Measurements from ENCODE around the gene ZNF691. TPM values are rescaled to one million over a fixed set of nuclear protein-coding genes. Genes with fewer than 3 reads are reported as not detected.

Gene ZNF691
- total RNA-seq, 3 donors from 2014 or later (not counting 1 experiment from before 2014, with no cell fraction given): 2.8 to 5.7 (median 5.2) TPM

GRCh38 chr1:42845866-42846256, 552 bp upstream of the ZNF691 start:
- TF ChIP-seq CTCF (IDR thresholded peaks at IDR 0.05): no peak
- 3% methylated on average over 8 of the region's 10 CpGs for WGBS (ENCODE audit: insufficient coverage)

GRCh38 chr1:42847111-42847595, 740 bp downstream of the ZNF691 start:
- Histone ChIP-seq H3K27ac (ENCODE audit: low read length) (no peak overlapping the region), H3K27me3 (ENCODE audit: control insufficient read depth, insufficient read depth, low read length) (no peaks in the 10 kb centered on the region), H3K9me3 (ENCODE audit: control insufficient read depth, insufficient read depth, low read length) (no peaks in the 10 kb centered on the region), H3K4me3 (ENCODE audit: low read length) (peak overlapping the region; percentile 72), H3K4me1 (ENCODE audit: control insufficient read depth, insufficient read depth, low read length) (peaks cover 14% of the 10 kb centered on the region), H3K36me3 (ENCODE audit: control insufficient read depth, insufficient read depth, low read length) (peaks cover 16% of the 10 kb centered on the region)
- TF ChIP-seq CTCF (IDR thresholded peaks at IDR 0.05): no peak
- Mint-ChIP-seq H3K9me3 (no peaks in the 10 kb centered on the region), H3K27me3 (ENCODE audit: low read depth in 2 of 2) (no peaks in the 10 kb centered on the region), H3K27ac (peak overlapping the region; percentile 52 to 91), H3K4me1 (peaks cover 17 to 32% of the 10 kb centered on the region in 2 donors), H3K4me3 (peak overlapping the region; percentile 92), H3K36me3 (no peaks in the 10 kb centered on the region)
- no peak for ATAC-seq
- intact Hi-C loops (cut with micrococcal nuclease): no loop called here
- DNase-seq: peak in 1 of 2 donors; percentile 25
- 11% methylated on average over 6 of the region's 6 CpGs for WGBS (ENCODE audit: insufficient coverage)

More at GRCh38 chr1:42845866-42846256, 552 bp upstream of the ZNF691 start:
- Mint-ChIP-seq H3K9me3 (no peaks in the 10 kb centered on the region), H3K36me3 (no peaks in the 10 kb centered on the region), H3K4me1 (peaks cover 17 to 32% of the 10 kb centered on the region in 2 donors), H3K4me3 (peak overlapping the region; percentile 92), H3K27me3 (ENCODE audit: low read depth in 2 of 2) (no peaks in the 10 kb centered on the region), H3K27ac (peak overlapping the region; percentile 52 to 91)
- peak in 1 of 3 donors; percentile 14 for ATAC-seq
- intact Hi-C loops (cut with micrococcal nuclease): loop anchor here (1.0 kb wide), 2 partner anchors 29 to 79 kb away; partner anchors contain the start of genes C1orf50, ERMAP, P3H1 and SVBP
- Histone ChIP-seq H3K36me3 (ENCODE audit: control insufficient read depth, insufficient read depth, low read length) (peaks cover 7% of the 10 kb centered on the region), H3K27me3 (ENCODE audit: control insufficient read depth, insufficient read depth, low read length) (no peaks in the 10 kb centered on the region), H3K27ac (ENCODE audit: low read length) (no peak overlapping the region), H3K4me3 (ENCODE audit: low read length) (peak overlapping the region; percentile 72), H3K9me3 (ENCODE audit: control insufficient read depth, insufficient read depth, low read length) (no peaks in the 10 kb centered on the region), H3K4me1 (ENCODE audit: control insufficient read depth, insufficient read depth, low read length) (peaks cover 14% of the 10 kb centered on the region)
- no peak for DNase-seq

DNA sequence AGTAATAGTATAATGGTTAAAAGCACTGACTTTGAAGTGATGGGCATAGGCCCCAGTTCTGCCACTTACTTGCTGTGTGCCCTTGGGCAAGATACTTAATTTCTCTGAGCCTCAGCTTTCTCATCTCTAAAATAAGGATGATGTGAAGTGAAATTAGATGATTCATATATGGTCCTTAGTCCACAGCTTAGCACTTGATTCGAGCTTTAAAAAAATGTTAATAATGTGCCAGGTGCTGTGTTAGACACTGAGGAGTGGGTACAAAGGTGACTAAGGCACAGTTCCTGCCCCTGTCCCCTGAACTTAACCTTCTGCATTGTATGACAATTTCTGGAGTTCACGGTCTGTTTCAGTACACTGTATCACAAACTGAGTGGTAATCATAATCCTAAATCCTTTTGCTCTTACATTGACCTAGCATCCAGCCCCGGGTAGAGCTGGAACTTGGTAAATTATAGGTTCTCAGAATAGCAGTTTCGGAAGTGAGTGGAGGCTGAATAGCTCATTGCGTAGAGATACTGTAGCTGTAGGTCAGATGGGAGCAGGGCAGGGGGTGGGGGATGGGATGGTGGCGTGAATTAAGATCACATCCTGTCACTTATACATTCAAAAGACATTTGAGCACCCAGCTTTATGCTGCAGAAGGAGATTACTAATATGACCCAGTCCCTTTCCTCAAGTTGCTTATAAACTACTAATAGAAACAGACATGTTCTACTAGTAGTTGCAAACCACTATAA, 1.5 kb downstream of the ZNF691 start:
- intact Hi-C loops (cut with micrococcal nuclease): no loop called here
- H3K27ac Mint-ChIP-seq: peak overlapping the region; percentile 52 to 91

More for the DNA sequence above, 1.5 kb downstream of the ZNF691 start:
- ATAC-seq (no peak), DNase-seq (peak in 1 of 2 donors; percentile 10)
- 68% methylated on average over 5 of the region's 6 CpGs for WGBS (ENCODE audit: insufficient coverage)
- TF ChIP-seq CTCF (IDR thresholded peaks at IDR 0.05): no peak
- H3K27ac ChIP-seq (ENCODE audit: low read length): no peak overlapping the region
- H3K4me1 ChIP-seq (ENCODE audit: control insufficient read depth, insufficient read depth, low read length): peaks cover 14% of the 10 kb centered on the region
- no peak overlapping the region for H3K4me3 ChIP-seq (ENCODE audit: low read length)
- peaks cover 16% of the 10 kb centered on the region for H3K36me3 ChIP-seq (ENCODE audit: control insufficient read depth, insufficient read depth, low read length)
- H3K27me3 Mint-ChIP-seq (ENCODE audit: low read depth in 2 of 2): no peaks in the 10 kb centered on the region
- H3K9me3 Mint-ChIP-seq: no peaks in the 10 kb centered on the region
- no peaks in the 10 kb centered on the region for H3K27me3 ChIP-seq (ENCODE audit: control insufficient read depth, insufficient read depth, low read length)
- peak overlapping the region; percentile 92 for H3K4me3 Mint-ChIP-seq
- H3K4me1 Mint-ChIP-seq: peaks cover 17 to 32% of the 10 kb centered on the region in 2 donors
- H3K9me3 ChIP-seq (ENCODE audit: control insufficient read depth, insufficient read depth, low read length): no peaks in the 10 kb centered on the region
- H3K36me3 Mint-ChIP-seq: no peaks in the 10 kb centered on the region
